ENCODE data around the gene ATP5F1D.
A peak's percentile ranks its signal among the peaks of the same experiment; 100 is the strongest.

ATP5F1D gene

DNA sequence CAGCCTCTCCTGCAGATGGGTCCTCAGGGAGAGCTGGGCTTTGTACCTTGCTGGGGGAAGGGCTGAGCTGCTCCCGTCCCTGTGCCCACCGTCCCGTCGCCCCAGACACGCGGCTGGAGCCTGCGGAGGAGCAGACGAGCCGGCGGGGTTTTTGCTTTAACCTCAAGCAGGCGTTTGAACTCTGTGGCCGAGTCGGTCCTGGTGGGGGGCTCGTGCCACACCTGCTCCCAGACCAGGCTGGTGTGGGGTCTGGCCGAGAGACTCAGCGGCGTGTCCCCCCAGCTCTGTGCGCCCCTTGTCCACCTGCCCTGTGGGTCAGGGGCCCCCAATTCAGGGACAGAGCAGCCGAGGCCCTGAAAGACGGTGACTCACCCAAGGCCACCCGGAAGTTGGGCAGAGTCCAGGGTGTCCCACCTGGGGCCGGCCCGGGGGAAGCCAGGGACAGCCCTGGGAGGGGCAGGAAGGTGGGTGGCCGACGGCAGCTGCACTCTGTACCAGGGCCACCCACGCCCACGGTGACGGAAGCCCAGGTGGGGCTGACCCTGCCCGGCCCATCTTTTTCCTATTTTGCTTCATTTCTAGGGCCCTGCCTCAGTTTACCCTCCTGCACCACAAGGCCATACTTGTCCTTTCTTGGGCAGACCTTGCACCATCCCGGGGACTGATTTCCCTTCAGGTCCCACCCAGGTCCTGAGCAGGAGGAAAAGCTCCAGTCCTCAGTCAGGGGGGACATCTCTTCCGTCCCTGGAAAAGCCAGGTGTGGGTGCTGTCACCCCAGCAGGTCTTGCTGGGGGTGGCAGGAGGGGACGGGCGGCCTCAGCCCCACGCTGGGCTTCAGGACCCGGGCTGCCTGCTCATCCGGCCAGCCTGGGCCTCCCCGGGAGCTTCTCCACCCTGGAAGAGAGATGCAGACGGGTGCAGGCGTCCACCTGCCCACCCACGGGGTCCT lies 49.4 kb downstream of the ATP5F1D start:
- DNase-seq (ENCODE audit: low read depth, low spot score), result no peak
- H3K4me1 ChIP-seq (ENCODE audit: insufficient read depth, insufficient read length), result peaks cover 30% of the 10 kb centered on the region
- H3K9ac ChIP-seq (ENCODE audit: insufficient read length, low read depth), result no peak overlapping the region
- TF ChIP-seq SUZ12 (IDR thresholded peaks at IDR 0.05; ENCODE audit: extremely low read depth, insufficient read depth, insufficient read length) (no peak), YY1 (IDR thresholded peaks at IDR 0.05; ENCODE audit: insufficient read depth, insufficient read length) (no peak), ZNF274 (IDR thresholded peaks at IDR 0.05; ENCODE audit: low read depth, low read length) (no peak)
- H3K9me3 ChIP-seq (ENCODE audit: insufficient read depth, low read length), result no peaks in the 10 kb centered on the region
- H3K27me3 ChIP-seq (ENCODE audit: insufficient read depth, insufficient read length), result no peaks in the 10 kb centered on the region
- no peak overlapping the region for H3K4me3 ChIP-seq (ENCODE audit: insufficient read length, low read depth)
- peaks cover 8% of the 10 kb centered on the region for H3K36me3 ChIP-seq (ENCODE audit: insufficient read depth, insufficient read length, low read length)

DNA sequence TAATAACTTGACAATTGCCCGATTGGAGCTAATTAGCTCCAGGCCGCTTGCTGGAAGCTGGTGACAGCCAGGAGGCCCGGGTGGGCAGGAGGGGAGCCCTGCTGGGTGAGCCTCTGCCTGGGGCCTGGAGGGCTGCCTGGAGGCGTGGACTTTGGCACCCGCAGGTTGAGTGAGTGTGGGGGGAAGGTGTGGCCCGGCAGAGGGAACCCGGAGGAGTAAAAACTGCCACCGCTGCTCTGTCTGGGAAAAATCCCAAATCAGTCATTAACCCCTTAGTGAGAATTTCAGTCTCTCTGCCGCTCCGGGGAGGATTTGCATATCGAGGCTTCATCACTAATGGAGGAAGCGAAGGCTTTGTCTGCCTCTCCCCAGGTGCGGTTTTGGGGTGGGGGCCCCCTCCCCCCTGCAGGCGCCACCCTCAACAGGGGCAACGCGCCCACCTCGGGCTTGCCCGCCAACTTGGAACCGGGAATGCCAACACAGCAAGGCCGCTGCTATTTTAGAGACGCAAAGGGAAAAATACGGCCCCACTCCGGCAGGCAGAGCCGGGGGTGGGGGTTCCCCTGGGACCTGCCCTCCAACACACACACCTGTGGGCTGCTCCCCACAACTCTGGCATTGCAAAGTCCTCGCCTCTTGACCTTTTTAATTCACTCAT lies 50.3 kb downstream of the ATP5F1D start:
- DNase-seq (ENCODE audit: low read depth, low spot score), result no peak
- Histone ChIP-seq H3K9ac (ENCODE audit: insufficient read length, low read depth) (no peak overlapping the region), H3K4me3 (ENCODE audit: insufficient read length, low read depth) (no peak overlapping the region), H3K27me3 (ENCODE audit: insufficient read depth, insufficient read length) (no peaks in the 10 kb centered on the region), H3K9me3 (ENCODE audit: insufficient read depth, low read length) (no peaks in the 10 kb centered on the region), H3K36me3 (ENCODE audit: insufficient read depth, insufficient read length, low read length) (peaks cover 13% of the 10 kb centered on the region), H3K4me1 (ENCODE audit: insufficient read depth, insufficient read length) (peaks cover 28% of the 10 kb centered on the region)
- TF ChIP-seq ZNF274 (IDR thresholded peaks at IDR 0.05; ENCODE audit: low read depth, low read length) (no peak), YY1 (IDR thresholded peaks at IDR 0.05; ENCODE audit: insufficient read depth, insufficient read length) (no peak), SUZ12 (IDR thresholded peaks at IDR 0.05; ENCODE audit: extremely low read depth, insufficient read depth, insufficient read length) (no peak)

DNA sequence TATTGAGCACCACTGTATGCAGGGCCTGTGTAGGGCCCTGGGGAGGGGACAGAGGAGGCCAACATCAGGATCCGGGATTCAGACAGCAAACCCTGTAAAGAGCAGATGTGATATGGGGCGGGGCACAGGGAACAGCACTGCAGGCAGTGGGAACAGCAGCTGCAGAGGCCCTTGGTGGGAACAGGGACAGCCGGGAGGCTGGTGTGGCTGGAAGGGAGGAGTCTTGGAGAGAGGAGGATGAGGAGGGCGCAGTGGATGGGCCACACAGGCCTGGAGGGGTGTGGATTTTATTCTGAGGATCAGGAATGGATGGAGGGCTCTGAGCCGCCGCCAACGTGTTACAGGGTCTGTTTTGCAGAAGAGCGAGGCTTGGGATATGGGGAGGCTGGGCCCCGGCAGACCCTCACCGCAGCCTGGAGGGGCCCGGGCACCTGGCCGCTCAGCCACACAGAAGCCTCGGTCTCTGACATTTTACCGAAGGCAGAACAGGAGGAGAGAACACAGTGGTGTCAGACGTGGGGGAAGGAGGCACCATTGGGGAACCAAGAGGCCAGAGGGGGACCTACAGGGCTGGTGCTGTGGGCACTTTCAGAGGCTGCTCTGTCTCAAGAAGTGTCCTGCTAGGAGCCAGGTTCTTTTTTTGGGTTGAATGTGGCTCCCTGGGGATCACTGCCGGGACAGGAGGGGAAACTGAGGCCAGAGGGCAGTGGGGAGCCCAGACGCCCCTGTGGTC lies 51.0 kb downstream of the ATP5F1D start:
- no peak for DNase-seq (ENCODE audit: low read depth, low spot score)
- H3K9me3 ChIP-seq (ENCODE audit: insufficient read depth, low read length), result no peaks in the 10 kb centered on the region
- H3K9ac ChIP-seq (ENCODE audit: insufficient read length, low read depth), result peak overlapping the region; percentile 5
- H3K36me3 ChIP-seq (ENCODE audit: insufficient read depth, insufficient read length, low read length), result peaks cover 18% of the 10 kb centered on the region
- no peaks in the 10 kb centered on the region for H3K27me3 ChIP-seq (ENCODE audit: insufficient read depth, insufficient read length)
- TF ChIP-seq SUZ12 (IDR thresholded peaks at IDR 0.05; ENCODE audit: extremely low read depth, insufficient read depth, insufficient read length) (no peak), ZNF274 (IDR thresholded peaks at IDR 0.05; ENCODE audit: low read depth, low read length) (no peak), YY1 (IDR thresholded peaks at IDR 0.05; ENCODE audit: insufficient read depth, insufficient read length) (no peak)
- H3K4me3 ChIP-seq (ENCODE audit: insufficient read length, low read depth), result no peak overlapping the region
- H3K4me1 ChIP-seq (ENCODE audit: insufficient read depth, insufficient read length), result peaks cover 28% of the 10 kb centered on the region

DNA sequence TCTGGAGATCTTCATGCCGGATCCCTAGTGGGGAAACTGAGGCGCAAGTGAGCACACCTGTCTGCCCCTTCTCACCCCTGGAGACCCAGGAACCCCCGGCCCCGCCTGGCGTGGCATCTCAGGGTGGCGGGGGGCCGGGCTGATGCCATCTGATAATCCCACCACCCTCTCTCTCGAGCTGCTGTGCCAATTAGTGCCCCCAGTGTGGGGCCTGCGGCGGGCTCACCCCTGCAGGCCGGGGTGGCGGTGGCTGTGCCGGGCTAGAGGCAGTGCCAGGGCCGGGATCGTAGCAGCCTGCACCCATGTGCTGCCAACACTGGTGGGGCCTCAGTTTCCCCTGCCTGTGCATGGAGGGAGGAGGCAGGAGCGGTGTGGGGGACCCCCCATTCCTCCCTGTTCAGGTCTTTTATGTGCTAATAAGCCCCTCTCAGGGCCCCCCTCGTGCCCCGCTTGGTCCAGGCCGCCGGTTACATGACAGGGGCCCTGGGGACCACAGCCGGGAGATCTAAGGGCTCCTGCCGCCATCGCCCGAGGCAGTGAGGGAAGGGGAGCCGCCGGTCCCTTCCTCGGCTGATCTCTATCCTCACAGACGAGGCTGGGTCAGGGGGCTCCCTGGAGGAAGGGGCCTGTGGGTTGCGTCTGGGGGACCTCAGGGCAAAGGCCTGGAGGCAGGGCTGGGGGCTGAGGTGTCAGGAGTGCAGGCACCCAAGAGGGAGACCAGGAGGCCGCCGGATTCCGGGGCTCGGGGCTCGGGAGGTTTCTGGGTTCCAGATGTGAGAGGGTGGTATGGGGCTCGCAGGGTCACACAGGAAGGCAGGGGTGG lies 52.4 kb downstream of the ATP5F1D start:
- H3K9me3 ChIP-seq (ENCODE audit: insufficient read depth, low read length), result no peaks in the 10 kb centered on the region
- no peak for TF ChIP-seq ZNF274 (IDR thresholded peaks at IDR 0.05; ENCODE audit: low read depth, low read length)
- TF ChIP-seq YY1 (IDR thresholded peaks at IDR 0.05; ENCODE audit: insufficient read depth, insufficient read length), result no peak
- TF ChIP-seq SUZ12 (IDR thresholded peaks at IDR 0.05; ENCODE audit: extremely low read depth, insufficient read depth, insufficient read length), result no peak
- no peak overlapping the region for H3K9ac ChIP-seq (ENCODE audit: insufficient read length, low read depth)
- H3K4me3 ChIP-seq (ENCODE audit: insufficient read length, low read depth), result no peak overlapping the region
- H3K36me3 ChIP-seq (ENCODE audit: insufficient read depth, insufficient read length, low read length), result peaks cover 25% of the 10 kb centered on the region
- DNase-seq (ENCODE audit: low read depth, low spot score), result no peak
- peaks cover 28% of the 10 kb centered on the region for H3K4me1 ChIP-seq (ENCODE audit: insufficient read depth, insufficient read length)
- no peaks in the 10 kb centered on the region for H3K27me3 ChIP-seq (ENCODE audit: insufficient read depth, insufficient read length)
